Skeletal muscle satellite cell (primary cell): ENCODE results near the gene EFEMP2.
"Not testable (repeated sequence)": the region's sequence is repeated elsewhere in the genome, so short reads cannot be mapped to it uniquely, and the experiment has no call there.

Experiments used
- H3K27me3 ChIP-seq: 2 replicates; pipeline ENCODE4 v1.7.0; 2013; ENCODE audit warnings: low read length; ENCODE audit not compliant: control insufficient read depth, insufficient read depth
- H3K36me3 ChIP-seq: 2 replicates; pipeline ENCODE4 v1.7.0; 2013; ENCODE audit warnings: mild to moderate bottlenecking, control low read depth, low read length; ENCODE audit not compliant: insufficient read depth
- H3K4me1 ChIP-seq: 2 replicates; pipeline ENCODE4 v1.7.0; 2013; ENCODE audit warnings: low read length; ENCODE audit not compliant: control insufficient read depth, insufficient read depth
- H3K4me2 ChIP-seq: 2 replicates; pipeline ENCODE4 v1.7.0; 2013; ENCODE audit warnings: mild to moderate bottlenecking, low read length
- H3K4me3 ChIP-seq: 2 replicates; pipeline ENCODE4 v1.7.0; 2013; ENCODE audit warnings: low read length
- H3K9ac ChIP-seq: 2 replicates; pipeline ENCODE4 v1.7.0; 2013; ENCODE audit warnings: mild to moderate bottlenecking, low read depth, low read length, moderate library complexity
- H3K9me3 ChIP-seq: replicated peaks from 2 replicates; pipeline ENCODE4 v1.7.0; 2013; ENCODE audit warnings: mild to moderate bottlenecking, control low read depth, low read length

The EFEMP2 gene

DNA sequence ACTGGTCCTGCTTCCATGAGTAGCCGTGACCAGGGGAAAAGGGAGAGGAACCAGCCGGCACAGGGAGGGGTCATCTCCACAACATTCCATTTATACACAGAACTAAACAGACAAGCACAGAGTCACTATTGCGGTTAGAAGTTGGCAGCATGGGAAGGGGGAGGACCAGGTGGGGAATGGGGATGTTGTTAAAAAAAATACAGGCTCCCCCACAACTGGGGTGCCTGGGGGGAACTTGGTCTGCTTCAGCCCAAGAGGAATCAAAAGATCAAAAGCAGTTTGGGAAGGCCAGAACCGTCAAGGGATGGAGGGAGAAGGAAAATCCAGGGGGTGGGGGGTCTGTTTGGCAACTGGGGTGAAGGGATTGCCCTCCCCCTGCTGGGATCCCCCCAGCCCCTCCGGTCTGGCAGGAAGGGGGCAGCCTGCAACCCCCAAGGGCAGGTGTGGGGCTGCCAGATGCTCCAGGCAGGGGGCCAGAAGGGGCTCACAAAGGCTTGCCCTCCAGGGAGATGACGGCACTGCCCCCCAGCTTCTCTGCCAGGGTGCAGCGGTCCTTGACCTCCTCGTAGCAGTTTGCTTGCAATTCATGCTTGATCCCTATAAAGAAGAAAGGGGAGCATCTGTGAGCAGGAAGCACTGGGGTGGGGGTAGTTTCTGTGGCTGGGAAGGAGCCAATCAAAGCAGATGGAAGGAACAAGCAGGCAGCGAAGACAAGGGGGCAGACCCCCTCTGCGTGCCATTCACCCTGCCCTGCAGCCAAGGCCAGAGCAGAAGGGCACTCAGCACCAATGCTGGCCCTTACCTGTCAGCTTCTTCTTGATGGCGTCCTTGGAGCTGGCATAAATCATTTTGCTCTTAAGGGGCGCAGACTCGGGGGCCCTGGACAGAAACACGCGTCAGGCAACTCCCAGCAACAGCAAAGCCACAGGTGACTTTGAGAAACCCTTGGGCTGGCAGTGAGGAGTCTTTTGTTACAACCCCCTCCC lies 17.5 kb downstream of the EFEMP2 start:
- Histone ChIP-seq H3K36me3 (peaks cover 66% of the 10 kb centered on the region), H3K4me3 (no peak overlapping the region), H3K27me3 (no peaks in the 10 kb centered on the region), H3K4me1 (peaks cover 27% of the 10 kb centered on the region), H3K9me3 (no peaks in the 10 kb centered on the region), H3K9ac (no peak overlapping the region), H3K4me2 (peak overlapping the region; percentile 95)

DNA sequence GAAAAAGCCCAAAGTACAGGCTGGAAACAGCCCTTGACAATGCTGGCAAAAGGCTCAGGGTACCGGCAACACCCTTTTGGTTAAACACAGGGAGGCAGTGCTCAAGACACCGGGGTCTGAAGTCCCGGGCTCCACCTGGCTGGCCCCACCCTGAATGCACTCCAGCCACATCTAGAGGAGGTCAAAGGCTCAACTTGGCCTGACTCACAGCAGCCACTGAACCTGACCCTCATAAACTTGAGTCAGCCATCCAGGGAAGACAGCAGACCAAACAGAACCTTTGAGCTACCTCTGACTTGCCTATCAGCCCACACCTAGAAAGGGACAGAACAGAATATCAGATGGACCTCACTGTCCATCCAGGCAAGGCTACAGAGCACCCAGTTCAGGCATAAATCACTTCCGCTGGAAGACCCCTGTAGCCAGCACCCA lies 18.4 kb downstream of the EFEMP2 start:
- Histone ChIP-seq H3K4me1 (peaks cover 20% of the 10 kb centered on the region), H3K9ac (no peak overlapping the region), H3K4me2 (no peak overlapping the region), H3K9me3 (no peaks in the 10 kb centered on the region), H3K4me3 (no peak overlapping the region), H3K27me3 (no peaks in the 10 kb centered on the region), H3K36me3 (peaks cover 66% of the 10 kb centered on the region)

DNA sequence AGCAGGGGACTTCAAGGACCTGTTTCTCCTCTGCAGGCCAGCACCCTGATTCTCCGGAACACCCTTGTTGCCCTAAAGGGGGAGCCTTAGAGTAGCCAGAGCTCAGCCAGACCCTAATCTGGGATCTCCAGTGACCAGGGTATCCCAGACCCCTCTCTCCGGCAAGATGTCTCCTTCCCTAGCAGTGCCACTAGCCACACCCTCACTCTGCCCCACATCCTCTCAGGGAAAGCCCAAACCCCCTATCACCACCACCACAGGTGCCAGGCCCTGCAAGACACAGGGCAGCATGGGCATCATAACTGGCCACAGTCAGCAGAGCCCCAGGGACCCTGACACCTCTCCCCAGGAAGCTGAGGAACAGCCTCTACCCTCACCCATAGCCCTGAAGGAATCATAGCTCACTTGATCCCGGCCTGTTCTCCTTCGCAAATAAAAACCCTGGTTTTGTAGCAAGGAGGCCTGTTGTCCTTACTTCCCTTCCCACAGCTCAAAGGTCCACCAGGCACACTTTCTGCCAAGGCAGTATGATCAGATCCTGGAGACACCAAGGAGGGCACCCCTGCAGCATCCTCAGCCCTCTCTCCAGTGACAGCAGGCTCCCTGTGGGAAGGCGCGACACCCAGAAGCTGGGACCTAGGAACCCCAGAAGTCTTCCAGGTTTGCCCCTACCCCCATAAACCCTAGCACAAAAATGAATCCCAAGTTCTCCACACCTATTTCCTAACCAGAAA lies 19.2 kb downstream of the EFEMP2 start:
- Histone ChIP-seq H3K4me2 (no peak overlapping the region), H3K9ac (no peak overlapping the region), H3K36me3 (peaks cover 66% of the 10 kb centered on the region), H3K4me3 (no peak overlapping the region), H3K9me3 (no peaks in the 10 kb centered on the region), H3K4me1 (peaks cover 20% of the 10 kb centered on the region), H3K27me3 (no peaks in the 10 kb centered on the region)

DNA sequence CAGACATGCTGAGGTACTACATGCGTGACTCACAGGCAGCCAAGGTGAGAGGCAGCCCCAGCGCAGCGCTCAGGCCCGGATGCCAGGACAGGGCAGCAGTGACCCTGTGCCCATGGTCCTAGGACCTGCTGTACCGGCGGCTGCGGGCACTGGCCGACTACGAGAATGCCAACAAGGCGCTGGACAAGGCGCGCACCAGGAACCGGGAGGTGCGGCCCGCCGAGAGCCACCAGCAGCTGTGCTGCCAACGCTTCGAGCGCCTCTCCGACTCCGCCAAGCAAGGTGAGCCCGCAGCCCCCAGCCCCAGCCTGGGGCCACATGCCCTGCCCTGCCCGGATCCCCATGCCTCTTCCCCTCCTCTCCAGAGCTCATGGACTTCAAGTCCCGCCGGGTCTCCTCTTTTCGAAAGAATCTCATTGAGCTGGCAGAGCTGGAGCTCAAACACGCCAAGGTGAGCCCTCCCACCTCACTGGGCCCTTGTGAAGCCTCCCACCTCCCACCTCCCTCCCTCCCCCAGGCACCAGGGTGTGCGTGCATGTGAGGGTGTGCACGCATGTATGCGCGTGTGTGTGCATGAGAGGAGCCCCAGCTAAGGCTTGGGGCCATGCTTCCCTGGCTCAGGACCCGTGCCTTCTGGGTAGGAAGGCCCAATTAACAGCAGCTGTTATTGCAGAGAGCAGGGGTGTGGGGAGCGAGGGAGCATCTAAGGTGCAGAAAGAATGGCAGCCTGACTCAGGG lies 19.9 kb downstream of the EFEMP2 start:
- Histone ChIP-seq H3K36me3 (peaks cover 66% of the 10 kb centered on the region), H3K27me3 (no peaks in the 10 kb centered on the region), H3K9me3 (no peaks in the 10 kb centered on the region), H3K4me1 (peaks cover 20% of the 10 kb centered on the region), H3K9ac (no peak overlapping the region), H3K4me2 (no peak overlapping the region), H3K4me3 (no peak overlapping the region)

DNA sequence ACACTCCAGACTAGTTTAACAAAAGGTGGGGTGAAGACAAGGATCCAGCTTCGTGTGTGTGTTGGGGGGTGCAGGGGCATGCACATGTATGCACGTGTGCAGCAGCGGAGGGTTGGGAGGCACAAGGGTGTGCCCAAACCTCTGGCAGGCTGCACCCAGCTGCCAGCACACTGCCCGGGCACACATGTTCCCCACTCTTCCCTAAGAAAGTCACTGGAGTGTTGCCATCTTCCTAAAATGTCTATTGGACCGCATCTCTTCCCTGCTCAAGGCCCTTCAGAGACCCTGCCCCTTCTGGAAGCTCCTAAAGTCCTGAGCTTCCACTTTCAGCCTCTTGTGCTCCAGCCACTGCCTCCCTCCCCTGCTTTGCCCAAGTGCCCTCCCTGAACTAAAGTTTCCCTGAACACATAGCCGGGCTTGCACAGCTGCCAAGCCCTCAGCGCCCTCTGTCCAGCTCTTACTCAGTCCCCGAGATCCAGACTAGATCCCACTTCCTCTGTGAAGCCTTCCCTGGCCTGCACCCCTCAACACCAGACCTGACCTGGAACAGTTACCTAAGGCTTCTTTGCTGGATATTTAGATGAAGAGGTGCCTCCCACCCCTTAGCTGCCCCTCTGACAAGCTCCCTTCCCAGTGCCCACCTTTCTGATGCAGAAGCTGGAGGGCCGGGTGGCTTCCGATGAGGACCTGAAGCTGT lies 20.6 kb downstream of the EFEMP2 start:
- Histone ChIP-seq H3K4me3 (no peak overlapping the region), H3K9ac (no peak overlapping the region), H3K4me1 (peaks cover 20% of the 10 kb centered on the region), H3K9me3 (no peaks in the 10 kb centered on the region), H3K27me3 (no peaks in the 10 kb centered on the region), H3K36me3 (peaks cover 61% of the 10 kb centered on the region), H3K4me2 (no peak overlapping the region)

DNA sequence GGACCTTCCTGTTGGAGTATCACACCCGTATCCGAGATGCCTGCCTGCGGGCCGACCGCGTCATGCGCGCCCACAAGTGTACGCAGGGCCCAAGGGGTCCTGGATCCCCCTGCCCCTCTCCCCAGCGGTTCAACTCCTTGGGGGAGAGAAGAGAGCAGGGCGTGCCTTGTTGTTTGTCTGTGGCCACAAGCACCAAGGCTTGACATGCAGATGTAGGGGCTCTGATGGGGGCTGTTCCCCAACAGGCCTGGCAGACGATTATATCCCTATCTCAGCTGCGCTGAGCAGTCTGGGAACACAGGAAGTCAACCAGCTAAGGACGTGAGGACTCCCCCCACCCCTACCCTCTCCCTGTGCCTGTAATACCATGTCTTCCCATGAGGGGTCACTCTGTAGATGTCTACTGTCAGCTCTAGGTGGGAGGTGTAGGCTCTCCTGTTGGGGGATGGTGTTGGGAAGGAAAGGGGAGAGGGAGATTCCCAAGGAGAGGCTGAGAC lies 21.5 kb downstream of the EFEMP2 start:
- Histone ChIP-seq H3K36me3 (peaks cover 54% of the 10 kb centered on the region), H3K4me1 (peaks cover 17% of the 10 kb centered on the region), H3K9me3 (no peaks in the 10 kb centered on the region), H3K4me2 (no peak overlapping the region), H3K9ac (no peak overlapping the region), H3K27me3 (no peaks in the 10 kb centered on the region), H3K4me3 (no peak overlapping the region)

DNA sequence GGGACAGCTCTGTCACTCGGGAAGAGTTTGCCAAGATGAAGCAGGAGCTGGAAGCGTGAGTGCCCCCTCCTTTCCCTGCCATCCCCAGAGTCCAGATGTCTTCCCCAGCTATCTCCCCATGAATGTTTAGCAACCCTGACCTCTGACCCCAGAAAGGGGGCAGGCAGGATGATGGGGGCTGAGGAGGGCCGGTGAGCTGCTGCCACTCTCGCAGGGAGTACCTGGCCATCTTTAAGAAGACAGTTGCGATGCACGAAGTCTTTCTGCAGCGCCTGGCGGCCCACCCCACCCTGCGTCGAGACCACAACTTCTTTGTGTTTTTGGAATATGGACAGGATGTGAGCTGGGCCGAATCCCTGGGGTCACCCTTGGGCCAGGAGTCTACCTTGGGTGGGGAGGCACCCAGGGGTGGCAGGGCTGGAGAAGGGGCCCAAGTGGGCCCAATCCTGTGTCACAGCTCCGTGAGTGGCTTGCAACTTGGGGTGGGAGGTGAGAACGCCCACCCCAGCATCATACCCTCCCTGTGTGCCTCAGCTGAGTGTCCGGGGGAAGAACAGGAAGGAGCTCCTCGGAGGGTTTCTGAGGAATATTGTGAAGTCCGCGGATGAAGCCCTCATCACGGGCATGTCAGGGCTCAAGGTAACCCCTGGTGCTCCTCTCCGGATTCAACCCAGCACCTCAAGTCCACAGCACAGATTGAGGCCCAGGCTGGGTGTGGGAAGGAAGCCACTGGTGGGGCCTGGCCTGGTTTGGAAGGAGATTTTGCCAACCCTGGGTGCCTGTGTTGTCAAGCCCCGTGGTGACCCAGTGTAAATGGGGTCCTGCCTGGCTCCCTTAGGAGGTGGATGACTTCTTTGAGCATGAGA lies 22.1 kb downstream of the EFEMP2 start:
- Histone ChIP-seq H3K4me2 (no peak overlapping the region), H3K27me3 (no peaks in the 10 kb centered on the region), H3K9ac (no peak overlapping the region), H3K4me3 (no peak overlapping the region), H3K36me3 (peaks cover 47% of the 10 kb centered on the region), H3K4me1 (peaks cover 10% of the 10 kb centered on the region), H3K9me3 (no peaks in the 10 kb centered on the region)

DNA sequence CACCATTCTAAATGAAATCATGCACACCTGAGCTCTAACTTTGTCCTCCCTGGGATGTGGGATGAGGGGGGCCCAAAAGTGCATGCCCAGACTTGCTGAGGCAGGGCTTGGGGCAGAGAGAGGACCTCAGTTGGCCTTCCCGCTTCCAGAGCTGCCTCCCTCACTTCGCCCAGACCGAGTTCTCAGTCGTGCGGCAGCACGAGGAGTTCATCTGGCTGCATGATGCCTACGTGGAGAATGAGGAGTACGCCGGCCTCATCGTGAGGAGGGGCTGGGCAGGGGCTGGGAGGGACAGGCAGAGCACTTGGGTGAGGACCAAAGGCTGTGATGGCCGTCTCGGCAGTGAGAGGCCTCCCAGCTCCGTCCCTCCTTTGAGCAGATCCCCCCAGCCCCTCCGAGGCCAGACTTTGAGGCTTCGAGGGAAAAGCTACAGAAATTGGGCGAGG lies 22.8 kb downstream of the EFEMP2 start:
- H3K4me2 ChIP-seq: no peak overlapping the region
- H3K27me3 ChIP-seq: no peaks in the 10 kb centered on the region
- no peak overlapping the region for H3K4me3 ChIP-seq
- no peaks in the 10 kb centered on the region for H3K9me3 ChIP-seq
- no peak overlapping the region for H3K9ac ChIP-seq
- H3K4me1 ChIP-seq: peaks cover 5% of the 10 kb centered on the region
- peaks cover 41% of the 10 kb centered on the region for H3K36me3 ChIP-seq

DNA sequence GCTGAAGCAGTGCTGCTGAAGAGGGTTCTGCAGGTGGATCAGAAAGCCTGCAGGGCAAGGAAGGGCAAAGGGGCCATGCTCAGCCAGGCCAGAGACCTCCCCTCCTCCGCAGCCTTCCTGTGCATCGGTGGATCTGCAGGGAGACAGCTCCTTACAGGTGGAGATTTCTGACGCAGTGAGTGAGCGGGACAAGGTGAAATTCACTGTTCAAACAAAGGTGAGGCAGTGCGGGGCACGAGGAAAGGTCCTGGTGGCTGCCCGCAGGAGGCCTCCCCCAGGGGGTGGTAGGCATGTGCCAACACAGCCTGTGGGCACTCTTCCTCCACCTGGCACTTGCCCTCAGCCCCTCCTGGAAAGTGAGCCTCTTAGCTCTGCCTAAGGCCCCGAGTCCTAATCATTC lies 23.2 kb downstream of the EFEMP2 start:
- Histone ChIP-seq H3K27me3 (no peaks in the 10 kb centered on the region), H3K36me3 (peaks cover 36% of the 10 kb centered on the region), H3K4me2 (no peak overlapping the region), H3K4me3 (no peak overlapping the region), H3K4me1 (peaks cover 3% of the 10 kb centered on the region), H3K9ac (no peak overlapping the region), H3K9me3 (no peaks in the 10 kb centered on the region)

DNA sequence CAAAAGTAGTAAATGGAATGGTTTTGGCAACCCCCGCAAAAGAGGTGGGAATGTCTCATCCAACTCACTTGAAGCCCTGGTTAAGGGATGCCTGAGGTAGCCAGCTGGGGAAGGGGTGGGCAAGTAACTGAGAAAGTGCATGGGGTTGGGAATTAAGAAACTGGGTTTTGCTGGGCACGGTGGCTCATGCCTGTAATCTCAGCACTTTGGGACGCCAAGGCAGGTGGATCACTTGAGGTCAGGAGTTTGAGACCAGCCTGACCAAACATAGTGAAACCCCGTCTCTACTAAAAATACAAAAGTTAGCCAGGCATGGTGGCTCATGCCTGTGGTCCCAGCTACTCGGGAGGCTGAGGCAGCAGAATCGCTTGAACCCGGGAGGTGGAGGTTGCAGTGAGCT lies 23.9 kb downstream of the EFEMP2 start:
- not testable (repeated sequence) for H3K9ac ChIP-seq, H3K4me3 ChIP-seq, H3K9me3 ChIP-seq, H3K4me1 ChIP-seq, H3K4me2 ChIP-seq, H3K27me3 ChIP-seq
- peaks cover 30% of the 10 kb centered on the region for H3K36me3 ChIP-seq
